ENCODE results near the gene CTNS. TPM values are rescaled to one million over a fixed set of nuclear protein-coding genes. Genes with fewer than 3 reads are reported as not detected.

Gene CTNS
- total RNA-seq, 1 donor from 2014 or later: 12.8 TPM

- no peaks in the 10 kb centered on the region for H3K9me3 Mint-ChIP-seq
- intact Hi-C loops (cut with micrococcal nuclease): no loop called here
- ChIA-PET CTCF (no interaction called here), POLR2A (no interaction called here)
- no peak overlapping the region for H3K27ac Mint-ChIP-seq
- ATAC-seq (ENCODE audit: low read depth): no peak
- no peak for TF ChIP-seq CTCF (IDR thresholded peaks at IDR 0.05)
- no peak overlapping the region for H3K4me3 Mint-ChIP-seq
- DNase-seq: no peak
- peaks cover 4% of the 10 kb centered on the region for H3K4me1 Mint-ChIP-seq
- no peaks in the 10 kb centered on the region for H3K27me3 Mint-ChIP-seq
- peaks cover 16% of the 10 kb centered on the region for H3K36me3 Mint-ChIP-seq (ENCODE audit: low read depth)
Observed at GRCh38 chr17:3593384-3593783, 43.2 kb upstream of the CTNS start.

- no peak for TF ChIP-seq CTCF (IDR thresholded peaks at IDR 0.05)
- Mint-ChIP-seq H3K9me3 (no peaks in the 10 kb centered on the region), H3K36me3 (ENCODE audit: low read depth) (peaks cover 14% of the 10 kb centered on the region), H3K4me3 (no peak overlapping the region), H3K4me1 (peaks cover 4% of the 10 kb centered on the region), H3K27me3 (no peaks in the 10 kb centered on the region), H3K27ac (no peak overlapping the region)
- DNase-seq (no peak), ATAC-seq (ENCODE audit: low read depth) (no peak)
- CTCF ChIA-PET: no interaction called here
- POLR2A ChIA-PET: no interaction called here
- intact Hi-C loops (cut with micrococcal nuclease): no loop called here
Observed at GRCh38 chr17:3594051-3594800, 42.3 kb upstream of the CTNS start.

GRCh38 chr17:3594976-3595375 is 41.6 kb upstream of the CTNS start:
- Mint-ChIP-seq H3K36me3 (ENCODE audit: low read depth) (peaks cover 6% of the 10 kb centered on the region), H3K27ac (no peak overlapping the region), H3K4me3 (no peak overlapping the region), H3K4me1 (peaks cover 4% of the 10 kb centered on the region), H3K27me3 (no peaks in the 10 kb centered on the region), H3K9me3 (no peaks in the 10 kb centered on the region)
- intact Hi-C loops (cut with micrococcal nuclease): no loop called here
- ChIA-PET POLR2A (no interaction called here), CTCF (no interaction called here)
- no peak for ATAC-seq (ENCODE audit: low read depth)
- DNase-seq: no peak
- no peak for TF ChIP-seq CTCF (IDR thresholded peaks at IDR 0.05)

- DNase-seq (no peak), ATAC-seq (ENCODE audit: low read depth) (no peak)
- no peaks in the 10 kb centered on the region for H3K36me3 Mint-ChIP-seq (ENCODE audit: low read depth)
- POLR2A ChIA-PET: interaction anchor here (0.5 kb wide), 1 partner anchor 306 kb away, joined by 3 read pairs; no protein-coding TSS in a partner anchor
- H3K9me3 Mint-ChIP-seq: no peaks in the 10 kb centered on the region
- TF ChIP-seq CTCF (IDR thresholded peaks at IDR 0.05): no peak
- CTCF ChIA-PET: no interaction called here
- intact Hi-C loops (cut with micrococcal nuclease): no loop called here
- H3K4me1 Mint-ChIP-seq: no peaks in the 10 kb centered on the region
- H3K27me3 Mint-ChIP-seq: no peaks in the 10 kb centered on the region
- H3K4me3 Mint-ChIP-seq: no peak overlapping the region
- no peak overlapping the region for H3K27ac Mint-ChIP-seq
Observed at GRCh38 chr17:3596804-3597464, 39.6 kb upstream of the CTNS start.

GRCh38 chr17:3598078-3598477 is 38.5 kb upstream of the CTNS start:
- TF ChIP-seq CTCF (IDR thresholded peaks at IDR 0.05): no peak
- DNase-seq (no peak), ATAC-seq (ENCODE audit: low read depth) (no peak)
- intact Hi-C loops (cut with micrococcal nuclease): no loop called here
- Mint-ChIP-seq H3K4me3 (no peak overlapping the region), H3K36me3 (ENCODE audit: low read depth) (no peaks in the 10 kb centered on the region), H3K4me1 (peaks cover 4% of the 10 kb centered on the region), H3K9me3 (no peaks in the 10 kb centered on the region), H3K27me3 (no peaks in the 10 kb centered on the region), H3K27ac (no peak overlapping the region)
- POLR2A ChIA-PET: interaction anchor here (0.7 kb wide), 1 partner anchor 39 kb away, joined by 8 read pairs; the partner anchor contains the start of gene CTNS
- CTCF ChIA-PET: no interaction called here
